H1 (cell line): Measurements from ENCODE around the gene C1RL. TPM values are rescaled to one million over a fixed set of nuclear protein-coding genes. Genes with fewer than 3 reads are reported as not detected.
"Not testable (repeated sequence)": the region's sequence is repeated elsewhere in the genome, so short reads cannot be mapped to it uniquely, and the experiment has no call there.

Source experiments
- CTCF ChIA-PET: fragments of 300-600 bp; sonication (Branson Sonifier 250); formaldehyde crosslinking; loops from one replicate; lab custom pipeline; 2021; ENCODE audit not compliant: partially characterized antibody; lab: Charles Lee
- POLR2A ChIA-PET: fragments of 300-600 bp; sonication (Branson Sonifier 250); formaldehyde crosslinking; loops from one replicate; lab custom pipeline; 2021; ENCODE audit warnings: inconsistent platforms; ENCODE audit not compliant: partially characterized antibody; lab: Charles Lee
- DNase-seq, 2 experiments: peaks; one replicate each; pipeline versions ENCODE4 v3.0.0 to v3.0.0-alpha.2; 2010 to 2022; ENCODE audit warnings: low spot score in 2 of 2, low read depth in 1 of 2, mixed read lengths in 1 of 2
- FAIRE-seq: peaks from 2 replicates; lab custom pipeline; 2011; peaks lifted over from hg19 to GRCh38; lab: Jason Lieb, UNC
- H2AFZ ChIP-seq: 2 replicates; pipeline ENCODE4 v1.8.1; 2012; ENCODE audit warnings: low read length, inconsistent platforms
- H2AK5ac ChIP-seq: 2 replicates; pipeline ENCODE4 v1.6.1; 2013; ENCODE audit warnings: low read depth, low read length
- H2BK120ac ChIP-seq: replicated peaks from 2 replicates; pipeline ENCODE3; 2013; ENCODE audit warnings: low read depth, low read length, inconsistent platforms
- H2BK12ac ChIP-seq: 2 replicates; pipeline ENCODE4 v1.6.1; 2013; ENCODE audit warnings: low read depth, low read length
- H2BK15ac ChIP-seq: 2 replicates; pipeline ENCODE4 v1.6.1; 2013; ENCODE audit warnings: low read length
- H2BK20ac ChIP-seq: 2 replicates; pipeline ENCODE4 v1.6.1; 2013; ENCODE audit warnings: low read length
- H2BK5ac ChIP-seq: 2 replicates; pipeline ENCODE4 v1.6.1; 2013; ENCODE audit warnings: low read depth, low read length
- H3K14ac ChIP-seq: 2 replicates; pipeline ENCODE4 v1.6.1; 2013; ENCODE audit warnings: inconsistent platforms; ENCODE audit not compliant: insufficient read length
- H3K18ac ChIP-seq: 2 replicates; pipeline ENCODE4 v1.6.1; 2013; ENCODE audit warnings: low read length; ENCODE audit errors: extremely low read depth
- H3K23ac ChIP-seq: 2 replicates; pipeline ENCODE4 v1.6.1; 2013; ENCODE audit warnings: inconsistent platforms; ENCODE audit not compliant: insufficient read length
- H3K23me2 ChIP-seq: 2 replicates; pipeline ENCODE4 v1.6.1; 2013; ENCODE audit warnings: low read depth, low read length
- H3K27ac ChIP-seq: 2 replicates; pipeline ENCODE4 v1.6.1; 2011; ENCODE audit warnings: low read depth, low read length, inconsistent platforms
- H3K27me3 ChIP-seq, 4 experiments: replicated peaks in 1 of 4; 1 replicate in 1 of 4; 2 replicates in 3 of 4; pipeline versions ENCODE4 v1.6.1 to v1.8.1; 2011 to 2013; ENCODE audit warnings: low read length in 3 of 4, mild to moderate bottlenecking in 3 of 4, inconsistent platforms in 2 of 4, mixed read lengths in 2 of 4, moderate library complexity in 1 of 4; ENCODE audit not compliant: control insufficient read depth in 3 of 4, insufficient read depth in 3 of 4; ENCODE audit errors: extremely low read depth in 1 of 4
- H3K36me3 ChIP-seq, 4 experiments: 2 replicates each; pipeline versions ENCODE4 v1.6.1 to v1.8.1; 2011 to 2013; ENCODE audit warnings: mild to moderate bottlenecking in 4 of 4, low read length in 3 of 4, moderate library complexity in 2 of 4, control low read depth in 1 of 4, inconsistent platforms in 1 of 4; ENCODE audit not compliant: insufficient read depth in 4 of 4, control insufficient read depth in 2 of 4
- H3K4ac ChIP-seq: replicated peaks from 2 replicates; pipeline ENCODE3; 2013; ENCODE audit warnings: low read length, low read depth, mixed read lengths, inconsistent platforms; ENCODE audit not compliant: insufficient read length
- H3K4me1 ChIP-seq, 4 experiments: replicated peaks in 1 of 4; 1 replicate in 1 of 4; 2 replicates in 3 of 4; pipeline versions ENCODE4 v1.6.1 to v1.8.1; 2011 to 2013; ENCODE audit warnings: low read length in 3 of 4, inconsistent platforms in 2 of 4, mixed read lengths in 1 of 4; ENCODE audit not compliant: insufficient read depth in 4 of 4, control insufficient read depth in 3 of 4
- H3K4me2 ChIP-seq, 2 experiments: 2 replicates each; pipeline versions ENCODE4 v1.6.1 to v1.8.1; 2011 to 2013; ENCODE audit warnings: low read depth in 2 of 2, low read length in 2 of 2, control low read depth in 1 of 2, inconsistent platforms in 1 of 2, mild to moderate bottlenecking in 1 of 2; ENCODE audit not compliant: insufficient read depth in 1 of 2
- H3K4me3 ChIP-seq, 4 experiments: fragments of 200-600, 300-600 bp in 1 of 4; sonication (generic), shearing (Covaris generic), sonication (Bioruptor Twin) in 1 of 4; 2 replicates each; pipeline versions ENCODE4 v1.5.1 to v1.8.1; 2011 to 2016; ENCODE audit warnings: low read length in 4 of 4, low read depth in 3 of 4, control low read depth in 2 of 4, inconsistent platforms in 2 of 4, mild to moderate bottlenecking in 2 of 4, mixed read lengths in 1 of 4, moderate library complexity in 1 of 4; ENCODE audit not compliant: insufficient read depth in 2 of 4; ENCODE audit errors: extremely low read depth in 1 of 4
- H3K56ac ChIP-seq: replicated peaks from 2 replicates; pipeline ENCODE3; 2013; ENCODE audit warnings: low read depth, mild to moderate bottlenecking, mixed read lengths, low read length, inconsistent platforms; ENCODE audit not compliant: insufficient read length
- H3K79me1 ChIP-seq: 2 replicates; pipeline ENCODE4 v1.6.1; 2013; ENCODE audit warnings: low read depth, low read length, control low read depth
- H3K79me2 ChIP-seq, 2 experiments: 2 replicates each; pipeline versions ENCODE4 v1.6.1 to v1.8.1; 2012 to 2013; ENCODE audit warnings: low read length in 2 of 2, mild to moderate bottlenecking in 2 of 2, inconsistent platforms in 1 of 2; ENCODE audit not compliant: insufficient read depth in 2 of 2, control insufficient read depth in 1 of 2
- H3K9ac ChIP-seq, 4 experiments: replicated peaks in 1 of 4; 1 replicate in 1 of 4; 2 replicates in 3 of 4; pipeline versions ENCODE4 v1.6.1 to v1.8.1; 2011 to 2013; ENCODE audit warnings: low read depth in 3 of 4, low read length in 3 of 4, control low read depth in 2 of 4, mild to moderate bottlenecking in 2 of 4, moderate library complexity in 2 of 4, inconsistent platforms in 1 of 4; ENCODE audit errors: extremely low read depth in 1 of 4
- H3K9me3 ChIP-seq, 2 experiments: 2 replicates each; pipeline versions ENCODE4 v1.6.1 to v1.8.1; 2012 to 2013; ENCODE audit warnings: mild to moderate bottlenecking in 2 of 2, moderate library complexity in 2 of 2, control low read depth in 1 of 2, inconsistent platforms in 1 of 2, low read depth in 1 of 2, low read length in 1 of 2, mixed read lengths in 1 of 2; ENCODE audit not compliant: insufficient read depth in 2 of 2
- H4K20me1 ChIP-seq, 2 experiments: replicated peaks in 1 of 2; 2 replicates each; pipeline versions ENCODE3 to v1.8.1; 2011 to 2013; ENCODE audit warnings: inconsistent platforms in 2 of 2, low read length in 2 of 2, mild to moderate bottlenecking in 1 of 2; ENCODE audit not compliant: insufficient read depth in 2 of 2, control insufficient read depth in 1 of 2
- H4K5ac ChIP-seq: 2 replicates; pipeline ENCODE4 v1.6.1; 2013; ENCODE audit warnings: low read length, low read depth, mixed read lengths, inconsistent platforms; ENCODE audit not compliant: insufficient read length
- H4K8ac ChIP-seq: 2 replicates; pipeline ENCODE4 v1.8.0; 2013; ENCODE audit warnings: mild to moderate bottlenecking, moderate library complexity, low read length, inconsistent platforms; ENCODE audit not compliant: insufficient read depth; ENCODE audit errors: extremely low read depth
- H4K91ac ChIP-seq: replicated peaks from 2 replicates; pipeline ENCODE3; 2013; ENCODE audit warnings: low read length, mixed read lengths, inconsistent platforms; ENCODE audit not compliant: insufficient read length
- WGBS, 2 experiments: shearing (Covaris generic) in 1 of 2; methylation state at CpG; one replicate each; pipeline versions ENCODE4 v1.1.6 to v1.1.7; 2013 to 2015; ENCODE audit warnings: low lambda C conversion rate in 2 of 2, mixed read lengths in 2 of 2, inconsistent platforms in 1 of 2, low coverage in 1 of 2, missing lambda C conversion rate in 1 of 2; ENCODE audit not compliant: insufficient replicate concordance in 2 of 2, insufficient coverage in 1 of 2, insufficient read length in 1 of 2; ENCODE audit errors: extremely low coverage in 1 of 2, missing lambda C conversion rate in 1 of 2; 5-methylcytosine and 5-hydroxymethylcytosine counted together
- polyA plus RNA-seq, 7 experiments: library from polyadenylated mRNA; depleted of rRNA in 3 of 7; stranded (reverse) in 5 of 7; unstranded in 2 of 7; fragments of >200 nt in 5 of 7; fragments of 200-250 nt in 2 of 7; gene quantifications; 1 replicate in 5 of 7; 2 replicates in 1 of 7; 4 replicates in 1 of 7; pipeline versions ENCODE4 v1.2.1 to v1.2.3, GENCODE V29; 2011 to 2013; ENCODE audit warnings: missing spikeins in 2 of 7, mixed read lengths in 2 of 7
- total RNA-seq: library from RNA; stranded (reverse); fragmentation: NEBNext Ultra II Directional; extraction: Animal tissue kit (Norgen Biotek cat#: 25700); gene quantifications from 2 replicates; pipeline ENCODE4 v1.2.1, GENCODE V29; 2021

The C1RL gene
- total and polyA plus RNA-seq, 2 of the 8 experiments (the other 6 are each of a cell fraction or from before 2014, with no cell fraction given), result 11.4 to 15.5 TPM

GRCh38 chr12:7055736-7056135 lies 53.3 kb downstream of the C1RL start:
- H4K91ac ChIP-seq, H3K4ac ChIP-seq, H3K18ac ChIP-seq, H3K9me3 ChIP-seq, H2AFZ ChIP-seq, H3K4me2 ChIP-seq, H3K23ac ChIP-seq, H3K4me1 ChIP-seq, H3K56ac ChIP-seq, FAIRE-seq, H2BK5ac ChIP-seq, H3K4me3 ChIP-seq, H4K20me1 ChIP-seq, H3K79me2 ChIP-seq, H3K14ac ChIP-seq, H4K5ac ChIP-seq, H3K79me1 ChIP-seq, H4K8ac ChIP-seq, H3K36me3 ChIP-seq, H3K23me2 ChIP-seq, POLR2A ChIA-PET, H3K27me3 ChIP-seq, H2BK15ac ChIP-seq, H2BK12ac ChIP-seq, DNase-seq, H2BK20ac ChIP-seq, H3K9ac ChIP-seq, H2BK120ac ChIP-seq, H3K27ac ChIP-seq, H2AK5ac ChIP-seq: not testable (repeated sequence)
- WGBS, 2 experiments, result 100% methylated on average over 2 of the region's 2 CpGs; no CpG with 5 or more reads in 1 of the 2 experiments
- CTCF ChIA-PET, result interaction anchor here (0.7 to 6.7 kb wide), 6 partner anchors 12 to 57 kb away, joined by 3 to 51 read pairs (median 4); partner anchors contain the start of genes C1R and C1RL
